Epidermal melanocyte (primary cell): Measurements from ENCODE around the gene DNLZ.
"Not testable (repeated sequence)": the region's sequence is repeated elsewhere in the genome, so short reads cannot be mapped to it uniquely, and the experiment has no call there.

Experiments used
- DNase-seq: peaks from one replicate; pipeline ENCODE4 v3.0.0; 2011; ENCODE audit warnings: low spot score; ENCODE audit not compliant: insufficient read length

DNLZ gene

GRCh38 chr9:136363106-136363948 is at the start of gene DNLZ:
Gene DNLZ (minus strand): TSS chr9:136363744. CDS start chr9:136363714, 30 bp downstream.
- DNase-seq, result peak; percentile 100

- DNase-seq, result no peak
Measured at GRCh38 chr9:136412962-136413361, 49.4 kb upstream of the DNLZ start.

GRCh38 chr9:136411378-136411777 is 47.8 kb upstream of the DNLZ start:
- DNase-seq, result no peak

GRCh38 chr9:136410500-136411287 is 47.1 kb upstream of the DNLZ start, which contains the start of the genes ENTR1 and PMPCA:
Gene ENTR1 (minus strand): TSS chr9:136410614. CDS start chr9:136410397, 217 bp downstream.
Gene PMPCA (plus strand): TSS chr9:136410658. CDS start chr9:136410669, 11 bp downstream.
- peak; percentile 99 for DNase-seq

- DNase-seq, result peak; percentile 50
Measured at GRCh38 chr9:136409557-136410455, 46.3 kb upstream of the DNLZ start.

GRCh38 chr9:136407911-136408310 is 44.4 kb upstream of the DNLZ start:
- DNase-seq, result no peak

GRCh38 chr9:136407061-136407460 is 43.5 kb upstream of the DNLZ start:
- DNase-seq, result not testable (repeated sequence)

- DNase-seq, result not testable (repeated sequence)
Measured at GRCh38 chr9:136405904-136406303, 42.4 kb upstream of the DNLZ start.

GRCh38 chr9:136405481-136405880 is 41.9 kb upstream of the DNLZ start:
- DNase-seq, result no peak

GRCh38 chr9:136404801-136405136 is 41.2 kb upstream of the DNLZ start:
- no peak for DNase-seq

GRCh38 chr9:136403915-136404800 is 40.6 kb upstream of the DNLZ start:
- no peak for DNase-seq

- DNase-seq, result no peak
Measured at GRCh38 chr9:136403538-136403914, 40.0 kb upstream of the DNLZ start.

- no peak for DNase-seq
Measured at GRCh38 chr9:136402067-136402466, 38.5 kb upstream of the DNLZ start.

GRCh38 chr9:136401173-136401922 is 37.8 kb upstream of the DNLZ start:
- no peak for DNase-seq

GRCh38 chr9:136400038-136400834 is 36.7 kb upstream of the DNLZ start, which contains the start of gene SNAPC4:
Gene SNAPC4 (minus strand): TSS chr9:136400170. CDS start chr9:136398428, 1,742 bp downstream.
- DNase-seq, result peak; percentile 94

- no peak for DNase-seq
Measured at GRCh38 chr9:136399176-136400037, 35.9 kb upstream of the DNLZ start.

- DNase-seq, result no peak
Measured at GRCh38 chr9:136398286-136398685, 34.7 kb upstream of the DNLZ start.

- DNase-seq, result no peak
Measured at GRCh38 chr9:136397643-136398042, 34.1 kb upstream of the DNLZ start.
